ENCODE data around the gene FGD5.

FGD5 gene

GRCh38 chr3:14969671-14970070 is 150.9 kb downstream of the FGD5 start:
- no peak for TF ChIP-seq CTCF (conservative IDR thresholded peaks at IDR 0.05; ENCODE audit: low read depth, low read length)
- no peak overlapping the region for H3K4me3 ChIP-seq (ENCODE audit: low read length)
- DNase-seq (ENCODE audit: low read depth), result no peak

GRCh38 chr3:14976317-14976716 is 157.6 kb downstream of the FGD5 start:
- no peak overlapping the region for H3K4me3 ChIP-seq (ENCODE audit: low read length)
- TF ChIP-seq CTCF (conservative IDR thresholded peaks at IDR 0.05; ENCODE audit: low read depth, low read length), result no peak
- DNase-seq (ENCODE audit: low read depth), result no peak

- no peak overlapping the region for H3K4me3 ChIP-seq (ENCODE audit: low read length)
- no peak for DNase-seq (ENCODE audit: low read depth)
- no peak for TF ChIP-seq CTCF (conservative IDR thresholded peaks at IDR 0.05; ENCODE audit: low read depth, low read length)
Observed at GRCh38 chr3:14980689-14981088, 161.9 kb downstream of the FGD5 start.
